A673 (cell line): ENCODE results near the gene FBXL17.

Source experiments
- CTCF ChIP-seq: fragments of 300-800, 200-600 bp; sonication (generic); conservative IDR thresholded peaks from 2 replicates; pipeline ENCODE4 v1.5.1; 2017; ENCODE audit warnings: low read depth, mild to moderate bottlenecking, antibody characterized with exemption, low read length, moderate library complexity, mixed read lengths
- EZH2 ChIP-seq: fragments of 200-600 bp; sonication (generic); IDR thresholded peaks from 2 replicates; pipeline ENCODE4 v1.6.1; 2017; ENCODE audit warnings: borderline replicate concordance, low read depth, mild to moderate bottlenecking, mixed read lengths, antibody characterized with exemption, low read length; ENCODE audit not compliant: poor library complexity, severe bottlenecking

- no peak for TF ChIP-seq CTCF
- no peak for TF ChIP-seq EZH2
These were observed 197.0 kb downstream of the FBXL17 start for GRCh38 chr5:108184940-108185339.
